ENCODE measurements around the gene FAM107B. TPM values are rescaled to one million over a fixed set of nuclear protein-coding genes. Genes with fewer than 3 reads are reported as not detected.
"Not testable (repeated sequence)": the region's sequence is repeated elsewhere in the genome, so short reads cannot be mapped to it uniquely, and the experiment has no call there.

FAM107B gene
- total RNA-seq, 4 donors from 2014 or later = 7.3 to 15.6 (median 13.3) TPM

DNA sequence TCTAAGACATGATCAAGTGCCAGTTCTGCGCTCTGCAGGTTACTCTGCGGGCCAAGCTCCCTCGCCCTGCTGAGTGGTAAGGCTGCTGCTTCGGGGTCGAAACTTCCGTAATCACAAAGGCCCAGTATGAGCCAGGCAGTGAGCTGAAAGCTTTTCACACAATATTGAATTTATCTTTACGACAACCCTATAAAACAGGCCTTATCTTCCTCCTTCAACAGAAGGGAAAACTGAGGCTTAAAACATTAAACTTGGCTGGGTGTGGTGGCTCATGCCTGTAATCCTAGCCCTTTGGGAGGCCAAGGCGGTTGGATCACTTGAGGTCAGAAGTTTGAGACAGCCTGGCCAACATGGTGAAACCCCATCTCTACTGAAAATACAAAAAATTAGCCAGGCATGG, 83.3 kb downstream of the FAM107B start:
- no peak for ATAC-seq
- no peaks in the 10 kb centered on the region for H3K9me3 ChIP-seq
- 86 to 100% methylated on average over 2 to 7 of the region's 8 CpGs for WGBS, 2 donors (ENCODE audit: low coverage in 1 of 2)
- H3K27ac ChIP-seq = no peak overlapping the region
- H3K27me3 ChIP-seq = no peaks in the 10 kb centered on the region
- no peak overlapping the region for H3K4me3 ChIP-seq
- H3K4me1 ChIP-seq = no peaks in the 10 kb centered on the region
- no peaks in the 10 kb centered on the region for H3K36me3 ChIP-seq
- TF ChIP-seq POLR2AphosphoS5 (IDR thresholded peaks at IDR 0.05) (no peak), EP300 (IDR thresholded peaks at IDR 0.05) (no peak), CTCF (IDR thresholded peaks at IDR 0.05) (no peak), POLR2A (IDR thresholded peaks at IDR 0.05) (no peak)

- H3K36me3 ChIP-seq = no peaks in the 10 kb centered on the region
- H3K4me3 ChIP-seq = no peak overlapping the region
- H3K9me3 ChIP-seq = no peaks in the 10 kb centered on the region
- no peak overlapping the region for H3K27ac ChIP-seq
- TF ChIP-seq POLR2AphosphoS5 (IDR thresholded peaks at IDR 0.05) = no peak
- TF ChIP-seq POLR2A (IDR thresholded peaks at IDR 0.05) = no peak
- TF ChIP-seq CTCF (IDR thresholded peaks at IDR 0.05) = no peak
- TF ChIP-seq EP300 (IDR thresholded peaks at IDR 0.05) = no peak
- no peak for ATAC-seq
- H3K4me1 ChIP-seq = no peaks in the 10 kb centered on the region
- no peaks in the 10 kb centered on the region for H3K27me3 ChIP-seq
- 29 to 46% methylated on average over 5 of the region's 5 CpGs for WGBS, 2 donors (ENCODE audit: low coverage in 1 of 2)
Observed at GRCh38 chr10:14688606-14689005, 86.1 kb downstream of the FAM107B start.

DNA sequence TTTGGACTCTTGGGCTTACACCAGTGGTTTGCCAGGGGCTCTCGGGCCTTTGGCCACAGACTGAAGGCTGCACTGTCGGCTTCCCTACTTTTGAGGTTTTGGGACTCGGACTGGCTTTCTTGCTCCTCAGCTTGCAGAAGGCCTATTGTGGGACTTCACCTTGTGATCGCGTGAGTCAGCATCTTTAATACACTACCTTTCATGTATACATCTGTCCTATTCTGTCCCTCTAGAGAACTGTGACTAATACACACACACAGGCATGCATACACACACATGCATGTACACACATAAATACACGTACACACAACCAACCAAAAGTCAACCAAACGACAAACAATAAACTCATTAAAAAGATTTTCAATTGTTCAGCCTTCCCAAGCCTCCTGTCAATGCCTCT, 86.5 kb downstream of the FAM107B start:
- 76 to 77% methylated on average over 3 to 5 of the region's 7 CpGs for WGBS, 2 donors (ENCODE audit: low coverage in 1 of 2)
- H3K27ac ChIP-seq, H3K27me3 ChIP-seq, H3K4me3 ChIP-seq, H3K9me3 ChIP-seq, H3K4me1 ChIP-seq, H3K36me3 ChIP-seq, ATAC-seq: not testable (repeated sequence)

GRCh38 chr10:14687340-14687739, 87.4 kb downstream of the FAM107B start:
- TF ChIP-seq EP300 (IDR thresholded peaks at IDR 0.05) (no peak), CTCF (IDR thresholded peaks at IDR 0.05) (no peak), POLR2A (IDR thresholded peaks at IDR 0.05) (no peak), POLR2AphosphoS5 (IDR thresholded peaks at IDR 0.05) (no peak)
- Histone ChIP-seq H3K36me3 (no peaks in the 10 kb centered on the region), H3K9me3 (no peaks in the 10 kb centered on the region), H3K27me3 (no peaks in the 10 kb centered on the region), H3K4me1 (no peaks in the 10 kb centered on the region), H3K27ac (no peak overlapping the region), H3K4me3 (no peak overlapping the region)
- WGBS, 2 donors (ENCODE audit: low coverage in 1 of 2) = 86 to 100% methylated on average over 1 of the region's 1 CpG
- no peak for ATAC-seq

GRCh38 chr10:14686356-14686755, 88.3 kb downstream of the FAM107B start:
- 79 to 96% methylated on average over 3 to 4 of the region's 5 CpGs for WGBS, 2 donors (ENCODE audit: low coverage in 1 of 2)
- H3K27ac ChIP-seq = no peak overlapping the region
- H3K4me1 ChIP-seq = no peaks in the 10 kb centered on the region
- H3K27me3 ChIP-seq = no peaks in the 10 kb centered on the region
- H3K4me3 ChIP-seq = no peak overlapping the region
- no peak for ATAC-seq
- no peaks in the 10 kb centered on the region for H3K9me3 ChIP-seq
- H3K36me3 ChIP-seq = no peaks in the 10 kb centered on the region
- TF ChIP-seq POLR2AphosphoS5 (IDR thresholded peaks at IDR 0.05) (no peak), CTCF (IDR thresholded peaks at IDR 0.05) (no peak), EP300 (IDR thresholded peaks at IDR 0.05) (no peak), POLR2A (IDR thresholded peaks at IDR 0.05) (no peak)

Data from gastroesophageal sphincter (tissue), 4 donors.